Activated naive CD8-positive, alpha-beta T cell treated with anti-CD3 and anti-CD28 coated beads for 36 hours (primary cell): Measurements from ENCODE around the gene KPNA2. TPM values are rescaled to one million over a fixed set of nuclear protein-coding genes. Genes with fewer than 3 reads are reported as not detected.
"Not testable (repeated sequence)": the region's sequence is repeated elsewhere in the genome, so short reads cannot be mapped to it uniquely, and the experiment has no call there.

Experiments
- DNase-seq: peaks from one replicate; pipeline ENCODE4 v3.0.0; 2021
- H3K27ac Mint-ChIP-seq: one replicate; pipeline ENCODE4 v1.8.0; 2022; ENCODE audit warnings: mild to moderate bottlenecking, moderate library complexity, mixed read lengths
- H3K27me3 Mint-ChIP-seq: one replicate; pipeline ENCODE4 v1.8.0; 2022; ENCODE audit warnings: mild to moderate bottlenecking, mixed read lengths
- H3K36me3 Mint-ChIP-seq: one replicate; pipeline ENCODE4 v1.8.0; 2021; ENCODE audit warnings: mild to moderate bottlenecking, mixed read lengths
- H3K4me1 Mint-ChIP-seq: one replicate; pipeline ENCODE4 v1.8.0; 2021; ENCODE audit warnings: mixed read lengths
- H3K4me3 Mint-ChIP-seq: one replicate; pipeline ENCODE4 v1.8.0; 2022; ENCODE audit warnings: mild to moderate bottlenecking, moderate library complexity, mixed read lengths
- H3K9me3 Mint-ChIP-seq: one replicate; pipeline ENCODE4 v1.8.0; 2022; ENCODE audit warnings: mixed read lengths
- total RNA-seq, 2 experiments: library from RNA; stranded (reverse); gene quantifications; one replicate each; pipeline ENCODE4 v1.2.3, GENCODE V29; 2021

KPNA2 gene
- total RNA-seq, 2 experiments from 2014 or later, result 249 to 252 TPM

GRCh38 chr17:68065366-68065765 is 29.8 kb downstream of the KPNA2 start:
- not testable (repeated sequence) for H3K4me3 Mint-ChIP-seq, H3K36me3 Mint-ChIP-seq, H3K27me3 Mint-ChIP-seq, H3K9me3 Mint-ChIP-seq, DNase-seq, H3K27ac Mint-ChIP-seq
- peaks cover 14% of the 10 kb centered on the region for H3K4me1 Mint-ChIP-seq

GRCh38 chr17:68068512-68068911 is 33.0 kb downstream of the KPNA2 start:
- H3K4me3 Mint-ChIP-seq, H3K36me3 Mint-ChIP-seq, DNase-seq, H3K4me1 Mint-ChIP-seq, H3K27ac Mint-ChIP-seq, H3K9me3 Mint-ChIP-seq, H3K27me3 Mint-ChIP-seq: not testable (repeated sequence)

GRCh38 chr17:68070582-68071444 is 35.3 kb downstream of the KPNA2 start:
- H3K4me3 Mint-ChIP-seq, H3K27ac Mint-ChIP-seq, H3K27me3 Mint-ChIP-seq, H3K9me3 Mint-ChIP-seq, H3K36me3 Mint-ChIP-seq, DNase-seq, H3K4me1 Mint-ChIP-seq: not testable (repeated sequence)

GRCh38 chr17:68074279-68074678 is 38.7 kb downstream of the KPNA2 start:
- H3K9me3 Mint-ChIP-seq, result no peaks in the 10 kb centered on the region
- no peak overlapping the region for H3K4me3 Mint-ChIP-seq
- H3K27ac Mint-ChIP-seq, result no peak overlapping the region
- H3K36me3 Mint-ChIP-seq, result no peaks in the 10 kb centered on the region
- no peak for DNase-seq
- H3K4me1 Mint-ChIP-seq, result no peaks in the 10 kb centered on the region
- no peaks in the 10 kb centered on the region for H3K27me3 Mint-ChIP-seq

- not testable (repeated sequence) for DNase-seq, H3K36me3 Mint-ChIP-seq, H3K27me3 Mint-ChIP-seq, H3K4me1 Mint-ChIP-seq, H3K4me3 Mint-ChIP-seq, H3K27ac Mint-ChIP-seq, H3K9me3 Mint-ChIP-seq
These were observed 40.5 kb downstream of the KPNA2 start for GRCh38 chr17:68075953-68076607.

GRCh38 chr17:68077498-68077897 is 42.0 kb downstream of the KPNA2 start:
- not testable (repeated sequence) for H3K36me3 Mint-ChIP-seq, H3K27me3 Mint-ChIP-seq, DNase-seq, H3K9me3 Mint-ChIP-seq, H3K4me3 Mint-ChIP-seq, H3K27ac Mint-ChIP-seq, H3K4me1 Mint-ChIP-seq

GRCh38 chr17:68080411-68081150 is 45.0 kb downstream of the KPNA2 start:
- DNase-seq, result no peak
- Mint-ChIP-seq H3K4me1 (peaks cover 7% of the 10 kb centered on the region), H3K36me3 (no peaks in the 10 kb centered on the region), H3K4me3 (no peak overlapping the region), H3K9me3 (no peaks in the 10 kb centered on the region), H3K27ac (no peak overlapping the region), H3K27me3 (peaks cover 6% of the 10 kb centered on the region)

- H3K27me3 Mint-ChIP-seq, H3K9me3 Mint-ChIP-seq, H3K27ac Mint-ChIP-seq, H3K36me3 Mint-ChIP-seq, DNase-seq, H3K4me3 Mint-ChIP-seq: not testable (repeated sequence)
- H3K4me1 Mint-ChIP-seq, result peaks cover 17% of the 10 kb centered on the region
These were observed 46.0 kb downstream of the KPNA2 start for GRCh38 chr17:68081305-68082265.

GRCh38 chr17:68085771-68086381 is 50.3 kb downstream of the KPNA2 start:
- DNase-seq, result no peak
- Mint-ChIP-seq H3K27ac (no peak overlapping the region), H3K27me3 (peaks cover 6% of the 10 kb centered on the region), H3K4me3 (peak overlapping the region; percentile 43), H3K9me3 (no peaks in the 10 kb centered on the region), H3K4me1 (peaks cover 36% of the 10 kb centered on the region), H3K36me3 (no peaks in the 10 kb centered on the region)

- not testable (repeated sequence) for H3K27ac Mint-ChIP-seq
- peak overlapping the region; percentile 43 for H3K4me3 Mint-ChIP-seq
These were observed 51.1 kb downstream of the KPNA2 start for GRCh38 chr17:68086666-68087065.

GRCh38 chr17:68087131-68087623 is 51.6 kb downstream of the KPNA2 start:
- not testable (repeated sequence) for H3K36me3 Mint-ChIP-seq, H3K9me3 Mint-ChIP-seq, H3K27me3 Mint-ChIP-seq, H3K27ac Mint-ChIP-seq
- Mint-ChIP-seq H3K4me3 (peak overlapping the region; percentile 43), H3K4me1 (peaks cover 31% of the 10 kb centered on the region)
- peak; percentile 31 for DNase-seq

More at GRCh38 chr17:68086666-68087065, 51.1 kb downstream of the KPNA2 start:
- peaks cover 34% of the 10 kb centered on the region for H3K4me1 Mint-ChIP-seq
- H3K36me3 Mint-ChIP-seq, H3K27me3 Mint-ChIP-seq, H3K9me3 Mint-ChIP-seq: not testable (repeated sequence)
- DNase-seq, result peak; percentile 33

- Mint-ChIP-seq H3K4me3 (no peak overlapping the region), H3K27ac (no peak overlapping the region), H3K4me1 (peaks cover 31% of the 10 kb centered on the region), H3K9me3 (no peaks in the 10 kb centered on the region), H3K36me3 (no peaks in the 10 kb centered on the region), H3K27me3 (no peaks in the 10 kb centered on the region)
- DNase-seq, result no peak
These were observed 52.3 kb downstream of the KPNA2 start for GRCh38 chr17:68087851-68088250.

GRCh38 chr17:68089881-68090280 is 54.3 kb downstream of the KPNA2 start:
- DNase-seq, result no peak
- H3K9me3 Mint-ChIP-seq, result no peaks in the 10 kb centered on the region
- H3K27me3 Mint-ChIP-seq, result no peaks in the 10 kb centered on the region
- H3K27ac Mint-ChIP-seq, result no peak overlapping the region
- H3K4me1 Mint-ChIP-seq, result peaks cover 31% of the 10 kb centered on the region
- no peak overlapping the region for H3K4me3 Mint-ChIP-seq
- H3K36me3 Mint-ChIP-seq, result no peaks in the 10 kb centered on the region

GRCh38 chr17:68094481-68095078 is 59.0 kb downstream of the KPNA2 start:
- no peak for DNase-seq
- Mint-ChIP-seq H3K27ac (no peak overlapping the region), H3K9me3 (no peaks in the 10 kb centered on the region), H3K4me3 (no peak overlapping the region), H3K36me3 (no peaks in the 10 kb centered on the region), H3K27me3 (no peaks in the 10 kb centered on the region), H3K4me1 (peaks cover 4% of the 10 kb centered on the region)
